Fibroblast of lung (primary cell): ENCODE measurements around the gene TNFAIP8L3. TPM values are rescaled to one million over a fixed set of nuclear protein-coding genes. Genes with fewer than 3 reads are reported as not detected.

ENCODE experiments used
- DNase-seq, 2 donors: peaks; one replicate each; pipeline versions ENCODE4 v3.0.0 to v3.0.0-alpha.2; 2010; ENCODE audit warnings: low read depth in 2 of 2
- H2AFZ ChIP-seq: 2 replicates; pipeline ENCODE4 v1.5.1; 2012; ENCODE audit warnings: low read length, control low read depth, inconsistent platforms
- H3K27ac ChIP-seq: 2 replicates; pipeline ENCODE4 v1.5.1; 2011; ENCODE audit warnings: low read length, control low read depth; ENCODE audit not compliant: insufficient read depth
- H3K27me3 ChIP-seq: 2 replicates; pipeline ENCODE4 v1.5.1; 2011; ENCODE audit warnings: mild to moderate bottlenecking, low read length; ENCODE audit not compliant: control insufficient read depth, insufficient read depth
- H3K36me3 ChIP-seq: 2 replicates; pipeline ENCODE4 v1.5.1; 2011; ENCODE audit warnings: low read length; ENCODE audit not compliant: control insufficient read depth, insufficient read depth
- H3K4me1 ChIP-seq: 2 replicates; pipeline ENCODE4 v1.5.1; 2011; ENCODE audit warnings: low read length; ENCODE audit not compliant: control insufficient read depth, insufficient read depth; ENCODE audit errors: extremely low read depth
- H3K4me2 ChIP-seq: 2 replicates; pipeline ENCODE4 v1.5.1; 2011; ENCODE audit warnings: low read length, control low read depth; ENCODE audit not compliant: insufficient read depth; ENCODE audit errors: extremely low read depth
- H3K4me3 ChIP-seq, 4 experiments: fragments of 200-600 bp in 1 of 4; sonication (generic) in 1 of 4; replicated peaks in 1 of 4; 2 replicates each; pipeline ENCODE4 v1.5.1; 2011 to 2016; ENCODE audit warnings: low read length in 4 of 4, low read depth in 3 of 4, mild to moderate bottlenecking in 3 of 4, control low read depth in 2 of 4, inconsistent platforms in 1 of 4, mixed read lengths in 1 of 4; ENCODE audit not compliant: insufficient read depth in 1 of 4; ENCODE audit errors: control extremely low read depth in 1 of 4
- H3K79me2 ChIP-seq: 2 replicates; pipeline ENCODE4 v1.5.1; 2012; ENCODE audit warnings: mild to moderate bottlenecking, low read length, inconsistent platforms; ENCODE audit not compliant: control insufficient read depth, insufficient read depth
- H3K9ac ChIP-seq: 2 replicates; pipeline ENCODE4 v1.5.1; 2011; ENCODE audit warnings: mild to moderate bottlenecking, low read length, control low read depth; ENCODE audit not compliant: insufficient read depth
- H3K9me3 ChIP-seq: 2 replicates; pipeline ENCODE4 v1.5.1; 2012; ENCODE audit warnings: low read depth, low read length; ENCODE audit not compliant: control insufficient read depth, insufficient read depth
- H4K20me1 ChIP-seq: 2 replicates; pipeline ENCODE4 v1.5.1; 2011; ENCODE audit warnings: low read length; ENCODE audit not compliant: control insufficient read depth, insufficient read depth; ENCODE audit errors: extremely low read depth
- EZH2 ChIP-seq: IDR thresholded peaks from 2 replicates; pipeline ENCODE4 v1.5.1; 2012; ENCODE audit warnings: low read length, control low read depth, mild to moderate bottlenecking; ENCODE audit errors: missing control alignments
- polyA plus RNA-seq, 2 donors: library from polyadenylated mRNA; depleted of rRNA in 1 of 2; stranded (reverse) in 1 of 2; unstranded in 1 of 2; fragments of >200 nt; gene quantifications; 2 replicates each; pipeline ENCODE4 v1.2.1, GENCODE V29; 2011 to 2012; ENCODE audit warnings: missing spikeins in 1 of 2
- total RNA-seq: library from RNA; depleted of rRNA; stranded (reverse); fragments of >200 nt; gene quantifications from 2 replicates; pipeline ENCODE4 v1.2.1, GENCODE V29; 2014
- TF ChIP-seq, protein P1 (sequence below), 2 donors: IDR thresholded peaks in 1 of 2; conservative IDR thresholded peaks in 1 of 2; 1 replicate in 1 of 2; 2 replicates in 1 of 2; pipeline ENCODE4 v1.5.1; 2011 to 2012; ENCODE audit warnings: low read length in 2 of 2, control low read depth in 1 of 2, inconsistent platforms in 1 of 2, low read depth in 1 of 2, mild to moderate bottlenecking in 1 of 2

TNFAIP8L3 gene
- total and polyA plus RNA-seq, 2 donors (not counting 1 experiment from before 2014, with no cell fraction given), result 0.57 to 10.7 TPM

DNA sequence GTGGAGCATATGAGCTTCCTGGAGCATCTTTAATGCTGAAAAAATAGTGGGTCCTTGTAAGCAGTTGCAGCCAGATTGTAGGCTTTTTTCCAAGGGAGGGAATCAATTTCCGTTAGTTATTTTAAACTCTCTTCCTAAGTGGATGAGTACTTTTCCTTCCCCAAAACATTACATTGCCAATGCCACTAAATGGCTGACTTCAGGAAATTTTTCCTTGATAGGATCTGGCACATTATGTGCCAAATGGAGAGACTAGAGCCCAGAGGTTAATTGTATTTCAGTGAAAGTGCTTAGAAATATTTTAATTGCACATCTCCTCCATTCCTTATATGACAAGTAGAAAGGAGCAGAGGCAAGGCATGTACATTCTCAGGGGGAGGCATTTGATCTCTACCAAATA is 83.5 kb downstream of the TNFAIP8L3 start:
- H3K4me1 ChIP-seq, result no peaks in the 10 kb centered on the region
- H3K79me2 ChIP-seq, result no peaks in the 10 kb centered on the region

DNA sequence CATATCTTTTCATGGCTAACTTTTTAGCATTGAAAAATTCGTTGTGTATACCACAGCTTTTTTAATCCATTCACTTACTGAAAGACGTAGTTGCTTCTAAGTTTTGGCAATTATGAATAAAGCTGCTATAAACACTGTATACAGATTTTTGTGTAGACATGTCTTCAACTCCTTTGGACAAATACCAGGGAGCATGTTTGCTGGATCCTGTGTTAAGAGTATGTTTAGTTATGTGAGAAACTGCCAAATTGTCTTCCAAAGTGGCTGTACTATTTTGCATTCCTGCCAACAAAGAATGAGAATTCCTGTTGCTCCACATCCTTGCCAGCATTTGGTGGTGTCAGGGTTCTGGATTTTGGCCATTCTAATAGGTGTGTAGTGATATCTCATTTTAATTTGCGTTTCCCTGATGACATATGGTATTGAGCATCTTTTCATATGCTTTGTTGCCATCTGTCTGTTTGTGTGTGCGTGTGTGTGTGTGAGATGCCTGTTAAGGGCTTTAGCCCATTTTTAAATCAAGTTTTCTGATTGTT is 87.5 kb downstream of the TNFAIP8L3 start:
- Histone ChIP-seq H3K9me3 (no peaks in the 10 kb centered on the region), H3K27me3 (no peaks in the 10 kb centered on the region), H2AFZ (no peak overlapping the region), H3K4me3 (no peak overlapping the region), H3K9ac (no peak overlapping the region), H3K27ac (no peak overlapping the region), H3K36me3 (no peaks in the 10 kb centered on the region), H3K79me2 (no peaks in the 10 kb centered on the region), H3K4me2 (no peak overlapping the region), H4K20me1 (no peaks in the 10 kb centered on the region), H3K4me1 (no peaks in the 10 kb centered on the region)
- DNase-seq, result no peak
- no peak for TF ChIP-seq EZH2
- TF ChIP-seq, protein P1, sequence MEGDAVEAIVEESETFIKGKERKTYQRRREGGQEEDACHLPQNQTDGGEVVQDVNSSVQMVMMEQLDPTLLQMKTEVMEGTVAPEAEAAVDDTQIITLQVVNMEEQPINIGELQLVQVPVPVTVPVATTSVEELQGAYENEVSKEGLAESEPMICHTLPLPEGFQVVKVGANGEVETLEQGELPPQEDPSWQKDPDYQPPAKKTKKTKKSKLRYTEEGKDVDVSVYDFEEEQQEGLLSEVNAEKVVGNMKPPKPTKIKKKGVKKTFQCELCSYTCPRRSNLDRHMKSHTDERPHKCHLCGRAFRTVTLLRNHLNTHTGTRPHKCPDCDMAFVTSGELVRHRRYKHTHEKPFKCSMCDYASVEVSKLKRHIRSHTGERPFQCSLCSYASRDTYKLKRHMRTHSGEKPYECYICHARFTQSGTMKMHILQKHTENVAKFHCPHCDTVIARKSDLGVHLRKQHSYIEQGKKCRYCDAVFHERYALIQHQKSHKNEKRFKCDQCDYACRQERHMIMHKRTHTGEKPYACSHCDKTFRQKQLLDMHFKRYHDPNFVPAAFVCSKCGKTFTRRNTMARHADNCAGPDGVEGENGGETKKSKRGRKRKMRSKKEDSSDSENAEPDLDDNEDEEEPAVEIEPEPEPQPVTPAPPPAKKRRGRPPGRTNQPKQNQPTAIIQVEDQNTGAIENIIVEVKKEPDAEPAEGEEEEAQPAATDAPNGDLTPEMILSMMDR (conservative IDR thresholded peaks at IDR 0.05 in 1 of 2, IDR thresholded peaks at IDR 0.05 in 1 of 2; ENCODE audit: low read depth in 1 of 2, low read length in 2 of 2), result no peak

More for the DNA sequence above, 83.5 kb downstream of the TNFAIP8L3 start:
- Histone ChIP-seq H2AFZ (no peak overlapping the region), H3K9me3 (no peaks in the 10 kb centered on the region), H3K27me3 (no peaks in the 10 kb centered on the region), H3K9ac (no peak overlapping the region), H3K36me3 (no peaks in the 10 kb centered on the region), H3K27ac (no peak overlapping the region), H3K4me3 (no peak overlapping the region), H4K20me1 (no peaks in the 10 kb centered on the region), H3K4me2 (no peak overlapping the region)
- no peak for DNase-seq
- no peak for TF ChIP-seq EZH2
- TF ChIP-seq, protein P1 (conservative IDR thresholded peaks at IDR 0.05 in 1 of 2, IDR thresholded peaks at IDR 0.05 in 1 of 2; ENCODE audit: low read depth in 1 of 2, low read length in 2 of 2), result no peak

Other genes with a start within 250 kb of the TNFAIP8L3 start
- gene AP4E1, start 186.2 kb downstream of the TNFAIP8L3 start, total RNA-seq, result 14.4 and 19.7 TPM in 2 replicates
- 7.2 and 7.3 TPM in 2 replicates for gene AP4E1, start 186.2 kb downstream of the TNFAIP8L3 start, polyA plus RNA-seq
- gene CYP19A1, start 243.7 kb upstream of the TNFAIP8L3 start, total RNA-seq, result 2.3 and 3.9 TPM in 2 replicates
- gene CYP19A1, start 243.7 kb upstream of the TNFAIP8L3 start, polyA plus RNA-seq, result 0.16 and 0.76 TPM in 2 replicates
- 22.9 and 50.7 TPM in 2 replicates for gene GLDN, start 246.7 kb upstream of the TNFAIP8L3 start, total RNA-seq
- 1.8 and 1.9 TPM in 2 replicates for gene GLDN, start 246.7 kb upstream of the TNFAIP8L3 start, polyA plus RNA-seq